IPS DF 6.9 (cell line): Measurements from ENCODE around the gene HACD2.
"Not testable (repeated sequence)": the region's sequence is repeated elsewhere in the genome, so short reads cannot be mapped to it uniquely, and the experiment has no call there.

Experiments used
- DNase-seq: peaks from one replicate; pipeline ENCODE4 v3.0.0-alpha.2; 2013; ENCODE audit warnings: low read depth, low spot score
- H3K27ac ChIP-seq: one replicate; pipeline ENCODE4 v1.5.1; 2013; ENCODE audit warnings: low read length, control low read depth
- H3K27me3 ChIP-seq: 2 replicates; pipeline ENCODE4 v1.6.1; 2013; ENCODE audit warnings: mild to moderate bottlenecking, low read length; ENCODE audit not compliant: control insufficient read depth, insufficient read depth
- H3K36me3 ChIP-seq: 2 replicates; pipeline ENCODE4 v1.6.1; 2013; ENCODE audit warnings: low read length; ENCODE audit not compliant: control insufficient read depth, insufficient read depth
- H3K4me1 ChIP-seq: 2 replicates; pipeline ENCODE4 v1.6.1; 2013; ENCODE audit warnings: low read length; ENCODE audit not compliant: control insufficient read depth, insufficient read depth
- H3K4me3 ChIP-seq: 2 replicates; pipeline ENCODE4 v1.5.1; 2013; ENCODE audit warnings: mild to moderate bottlenecking, low read length
- H3K9me3 ChIP-seq: 2 replicates; pipeline ENCODE4 v1.6.1; 2013; ENCODE audit warnings: low read length, inconsistent platforms; ENCODE audit not compliant: control insufficient read depth, insufficient read depth
- WGBS: extraction: QIAGEN DNeasy Blood & Tissue Kit; methylation state at CpG from one replicate; pipeline ENCODE4 v1.1.7; 2013; ENCODE audit warnings: mixed read lengths, missing lambda C conversion rate; ENCODE audit not compliant: insufficient read length, insufficient coverage; 5-methylcytosine and 5-hydroxymethylcytosine counted together

HACD2 gene

DNA sequence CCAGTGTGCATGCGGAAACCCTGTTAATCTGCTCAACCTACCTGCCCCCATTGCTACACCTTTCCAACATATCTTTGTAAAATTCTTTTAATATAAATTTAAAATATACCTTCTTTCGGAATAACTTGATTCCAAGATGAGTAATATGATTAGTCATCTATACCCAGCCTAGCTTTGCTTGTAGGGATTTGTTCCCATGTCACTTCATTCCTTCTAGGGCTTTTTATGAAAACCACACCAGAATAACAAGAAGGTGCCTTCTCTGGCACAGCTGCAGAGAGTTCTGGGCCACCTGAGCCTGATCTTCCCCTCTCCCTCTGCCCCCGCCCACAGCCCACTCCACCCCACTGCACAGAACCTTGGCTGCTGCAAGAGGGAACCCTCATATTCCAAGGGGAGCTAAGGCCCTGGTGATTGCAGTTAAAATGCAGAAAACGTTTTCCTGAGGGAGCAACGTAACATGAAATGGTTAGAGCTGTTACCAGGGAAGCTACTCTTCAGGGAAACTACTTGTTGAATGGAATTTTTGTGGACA lies 38.6 kb upstream of the HACD2 start:
- Histone ChIP-seq H3K4me3 (no peak overlapping the region), H3K27me3 (no peaks in the 10 kb centered on the region), H3K36me3 (0 out of 2 replicates have a peak, but pooled peaks cover 2% of the 10 kb centered on the region), H3K4me1 (peaks cover 2% of the 10 kb centered on the region; the same call in 1 of the 2 replicates), H3K9me3 (no peaks in the 10 kb centered on the region), H3K27ac (no peak overlapping the region)
- no CpG with 5 or more reads among the region's 5 CpGs for WGBS
- no peak for DNase-seq

DNA sequence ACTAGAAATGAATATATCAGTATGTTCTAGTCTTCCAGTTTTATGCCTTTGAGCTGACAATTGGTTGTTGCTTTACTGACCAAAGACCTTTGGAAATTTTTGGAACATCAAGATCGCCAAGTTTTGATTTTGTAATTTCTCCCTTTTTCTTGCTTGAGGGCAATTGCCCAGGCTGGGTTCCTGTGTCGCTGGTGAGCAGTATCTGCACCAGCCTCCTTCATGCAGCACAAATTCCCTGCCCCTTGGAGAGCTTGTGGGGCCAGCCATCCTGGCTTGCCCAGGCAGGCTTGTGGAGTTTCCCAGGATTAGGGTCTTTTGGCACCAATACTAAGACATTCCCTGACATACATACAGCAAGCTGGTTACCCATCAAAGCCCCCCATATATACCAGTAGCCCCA lies 37.9 kb upstream of the HACD2 start:
- no peak overlapping the region for H3K27ac ChIP-seq
- no peak for DNase-seq
- WGBS = no CpG with 5 or more reads among the region's 2 CpGs

DNA sequence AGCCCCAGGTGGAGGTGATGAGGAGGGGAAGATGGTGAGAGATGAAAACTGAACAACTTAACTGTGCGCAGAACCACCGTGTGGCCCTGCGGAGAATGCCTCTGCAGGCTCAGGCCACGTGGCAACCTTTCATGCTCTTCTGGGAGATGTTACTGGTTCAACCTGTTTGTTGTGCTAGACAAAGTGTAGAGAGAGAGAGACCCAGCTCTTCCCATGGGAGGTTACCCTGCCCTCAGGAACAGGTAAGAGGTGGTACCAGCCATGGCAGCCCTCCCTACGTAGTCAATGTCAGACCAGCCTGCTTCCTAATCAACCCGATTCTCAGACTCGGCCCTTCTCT lies 37.0 kb upstream of the HACD2 start:
- peaks cover 2% of the 10 kb centered on the region; the same call in 1 of the 2 replicates for H3K4me1 ChIP-seq
- WGBS = no CpG with 5 or more reads among the region's 7 CpGs
- no peak overlapping the region for H3K27ac ChIP-seq
- H3K4me3 ChIP-seq = no peak overlapping the region
- no peaks in the 10 kb centered on the region for H3K27me3 ChIP-seq
- no peaks in the 10 kb centered on the region for H3K9me3 ChIP-seq
- no peak for DNase-seq
- H3K36me3 ChIP-seq = 0 out of 2 replicates have a peak, but pooled peaks cover 2% of the 10 kb centered on the region

More for the DNA sequence above, 37.9 kb upstream of the HACD2 start:
- H3K9me3 ChIP-seq = no peaks in the 10 kb centered on the region
- no peak overlapping the region for H3K4me3 ChIP-seq
- H3K4me1 ChIP-seq = peaks cover 2% of the 10 kb centered on the region; the same call in 1 of the 2 replicates
- no peaks in the 10 kb centered on the region for H3K27me3 ChIP-seq
- 0 out of 2 replicates have a peak, but pooled peaks cover 2% of the 10 kb centered on the region for H3K36me3 ChIP-seq

DNA sequence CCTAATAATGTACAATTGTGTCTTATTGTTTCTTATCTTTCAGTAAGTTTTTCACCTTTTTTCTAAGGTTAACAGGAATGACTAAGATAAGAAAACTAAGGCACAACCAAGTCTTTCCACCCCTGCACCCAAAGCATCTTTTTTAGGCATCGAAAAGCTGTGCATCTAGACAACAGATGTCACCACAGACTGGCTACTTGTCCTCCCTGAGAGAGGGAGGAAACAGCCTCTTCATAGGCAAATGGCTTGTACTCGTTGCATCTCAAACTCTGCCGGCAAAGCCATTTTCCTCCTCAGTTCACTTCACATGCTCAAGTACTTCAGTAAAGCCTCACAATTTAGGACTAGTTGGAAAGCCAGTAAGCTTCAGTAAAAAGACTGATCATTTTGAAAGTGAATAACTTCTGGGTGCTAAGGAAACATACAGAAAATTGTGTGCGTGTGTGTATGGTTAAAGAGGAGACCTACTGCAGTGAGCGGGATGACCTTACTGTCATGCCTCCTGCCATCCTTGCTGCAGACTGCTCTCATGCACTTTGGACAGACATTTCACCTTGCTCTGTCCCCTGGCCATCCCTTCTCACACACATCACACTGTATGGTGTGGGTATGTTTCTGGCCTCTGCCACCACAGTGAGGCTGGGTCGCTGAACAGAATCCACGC lies 36.5 kb upstream of the HACD2 start:
- peaks cover 2% of the 10 kb centered on the region; the same call in 1 of the 2 replicates for H3K4me1 ChIP-seq
- no peak for DNase-seq
- H3K27ac ChIP-seq = no peak overlapping the region
- H3K27me3 ChIP-seq = no peaks in the 10 kb centered on the region
- no peak overlapping the region for H3K4me3 ChIP-seq
- H3K36me3 ChIP-seq = 0 out of 2 replicates have a peak, but pooled peaks cover 2% of the 10 kb centered on the region
- H3K9me3 ChIP-seq = no peaks in the 10 kb centered on the region
- WGBS = no CpG with 5 or more reads among the region's 7 CpGs

DNA sequence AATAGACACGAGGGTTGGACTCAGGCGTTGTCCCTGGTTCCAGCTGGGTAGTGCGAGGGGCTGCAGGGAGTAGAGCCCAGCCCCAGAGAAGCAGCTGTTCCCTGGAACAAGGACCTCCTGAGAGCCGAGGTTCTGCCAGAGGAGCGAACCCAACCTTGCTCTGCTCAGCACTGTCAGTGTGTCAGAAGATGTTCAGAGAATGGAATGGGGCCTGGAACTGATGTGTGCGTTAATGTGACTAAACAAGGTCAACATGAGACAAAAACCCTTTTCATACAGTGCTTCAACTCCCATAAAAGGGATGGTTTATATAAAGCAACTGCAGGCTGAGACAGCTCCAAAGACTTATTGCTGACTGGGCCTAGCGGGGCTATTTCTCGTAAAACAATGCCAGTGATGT lies 35.5 kb upstream of the HACD2 start:
- Histone ChIP-seq H3K4me1 (peaks cover 2% of the 10 kb centered on the region; the same call in 1 of the 2 replicates), H3K27me3 (no peaks in the 10 kb centered on the region), H3K36me3 (0 out of 2 replicates have a peak, but pooled peaks cover 2% of the 10 kb centered on the region), H3K9me3 (no peaks in the 10 kb centered on the region), H3K4me3 (no peak overlapping the region), H3K27ac (no peak overlapping the region)
- no CpG with 5 or more reads among the region's 8 CpGs for WGBS
- DNase-seq = no peak

DNA sequence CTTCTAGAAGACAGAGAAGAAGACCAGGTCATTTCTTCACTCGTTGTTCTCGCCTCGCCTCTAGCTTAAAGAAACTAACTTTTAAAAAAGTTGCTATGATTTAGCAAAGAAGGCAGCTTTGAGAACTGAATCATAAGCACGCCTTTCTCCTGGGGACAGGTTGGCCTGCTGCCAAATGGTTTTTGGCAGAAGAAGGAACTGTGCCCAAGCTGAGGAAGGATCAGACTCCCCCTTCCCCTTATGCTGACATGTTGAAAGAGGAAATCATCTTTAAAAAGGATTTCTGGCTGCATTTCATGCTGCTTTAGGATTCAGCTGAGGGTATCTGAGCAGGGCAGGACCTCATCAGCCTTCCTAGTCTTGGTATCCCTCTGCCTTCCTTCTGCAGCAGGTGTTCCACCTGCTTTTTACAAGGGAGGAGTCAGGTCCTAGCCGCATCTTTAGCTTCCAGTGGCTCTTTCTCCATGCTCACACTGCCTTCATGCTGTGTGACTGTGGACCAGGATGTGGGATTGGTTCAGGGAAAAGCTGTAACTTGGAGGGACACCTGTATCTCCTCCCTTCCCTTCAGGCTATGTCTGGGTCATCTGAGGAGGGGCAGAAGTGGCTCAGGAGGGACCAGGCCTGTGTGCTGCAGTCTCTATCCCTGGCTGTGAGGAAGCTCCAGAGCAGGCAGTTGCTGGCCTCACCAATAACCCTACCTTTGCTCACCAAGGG lies 34.1 kb upstream of the HACD2 start:
- Histone ChIP-seq H3K27ac (no peak overlapping the region), H3K27me3 (no peaks in the 10 kb centered on the region), H3K4me3 (no peak overlapping the region), H3K9me3 (no peaks in the 10 kb centered on the region), H3K4me1 (peaks cover 2% of the 10 kb centered on the region; the same call in 1 of the 2 replicates), H3K36me3 (0 out of 2 replicates have a peak, but pooled peaks cover 2% of the 10 kb centered on the region)
- WGBS = no CpG with 5 or more reads among the region's 5 CpGs
- DNase-seq = no peak

DNA sequence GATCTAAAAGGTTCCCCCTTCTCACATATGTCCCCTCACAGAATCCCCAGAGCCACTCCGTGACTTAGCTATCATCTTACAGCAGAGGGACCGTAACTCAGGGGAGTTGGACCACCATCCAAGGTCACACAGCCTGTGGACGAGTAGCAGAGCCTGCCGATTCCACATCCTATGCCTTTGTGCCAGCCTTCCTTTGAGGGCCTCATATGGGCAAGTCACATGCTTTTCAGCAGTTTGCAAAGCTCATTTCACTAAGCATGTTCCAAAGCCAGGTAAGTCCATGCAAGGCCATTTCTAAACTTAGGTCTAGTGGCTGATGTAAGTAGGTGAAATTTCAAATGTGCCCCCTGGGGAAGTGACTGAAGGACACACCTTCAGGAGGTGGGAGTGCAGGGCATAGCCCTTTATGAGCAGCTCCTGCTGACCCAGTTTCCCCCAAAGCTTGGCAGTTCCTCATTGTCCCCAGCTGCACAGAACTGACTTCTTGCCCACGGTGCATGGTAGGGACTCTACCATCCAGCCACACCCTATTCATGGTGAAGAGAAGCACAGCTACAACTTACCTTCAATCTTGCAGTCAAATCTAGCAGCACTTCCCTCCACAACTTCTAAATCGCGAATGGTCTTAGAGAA lies 33.3 kb upstream of the HACD2 start:
- Histone ChIP-seq H3K27me3 (no peaks in the 10 kb centered on the region), H3K4me1 (peaks cover 2% of the 10 kb centered on the region; the same call in 1 of the 2 replicates), H3K36me3 (0 out of 2 replicates have a peak, but pooled peaks cover 2% of the 10 kb centered on the region), H3K9me3 (no peaks in the 10 kb centered on the region), H3K27ac (no peak overlapping the region), H3K4me3 (no peak overlapping the region)
- no peak for DNase-seq
- WGBS = no CpG with 5 or more reads among the region's 7 CpGs

DNA sequence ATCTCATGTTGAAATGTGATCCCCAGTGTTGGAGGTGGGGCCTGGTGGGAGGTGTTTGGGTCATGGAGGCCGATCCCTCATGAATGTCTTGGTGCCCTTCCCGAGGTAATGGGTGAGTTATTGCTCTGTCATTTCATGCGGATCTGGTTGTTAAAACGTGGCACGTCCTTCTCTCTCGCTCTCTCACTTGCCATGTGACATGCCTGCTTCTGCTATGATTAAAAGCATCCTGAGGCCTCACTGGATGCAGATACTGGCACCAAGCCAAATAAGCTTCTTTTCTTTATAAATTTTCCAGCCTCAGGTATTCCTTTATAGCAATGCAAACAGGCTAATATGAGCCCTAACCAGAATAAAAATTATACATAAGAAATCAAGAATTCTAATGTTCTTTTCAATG lies 31.7 kb upstream of the HACD2 start:
- no peak overlapping the region for H3K4me3 ChIP-seq
- H3K27me3 ChIP-seq = no peaks in the 10 kb centered on the region
- no peaks in the 10 kb centered on the region for H3K9me3 ChIP-seq
- no peak for DNase-seq
- no CpG with 5 or more reads among the region's 6 CpGs for WGBS
- peaks cover under 1% of the 10 kb centered on the region; the same call in 1 of the 2 replicates for H3K4me1 ChIP-seq
- 0 out of 2 replicates have a peak, but pooled peaks cover 2% of the 10 kb centered on the region for H3K36me3 ChIP-seq
- no peak overlapping the region for H3K27ac ChIP-seq

DNA sequence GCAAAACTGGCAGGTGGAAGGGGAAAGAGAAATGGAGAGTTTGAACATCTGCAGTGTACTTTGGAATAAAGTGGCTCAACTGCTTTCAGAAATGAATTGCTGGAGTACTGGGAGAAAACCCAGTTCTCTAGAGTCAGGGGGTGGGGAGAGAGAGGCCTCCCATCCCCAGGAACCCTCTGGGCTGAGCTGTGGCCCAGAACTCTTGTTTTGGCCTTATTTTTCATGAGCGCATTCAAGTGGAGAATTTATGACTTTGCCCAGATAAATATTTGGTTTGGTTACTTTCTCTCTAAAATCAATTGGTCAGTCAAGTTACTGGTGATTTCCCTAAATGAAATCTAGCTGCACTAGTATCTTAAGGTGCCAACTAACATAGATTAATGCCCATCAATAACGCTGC lies 28.7 kb upstream of the HACD2 start:
- H3K4me3 ChIP-seq = no peak overlapping the region
- H3K27me3 ChIP-seq = no peaks in the 10 kb centered on the region; the same call in 1 of the 2 replicates
- no peaks in the 10 kb centered on the region for H3K9me3 ChIP-seq
- no peak overlapping the region for H3K27ac ChIP-seq
- H3K36me3 ChIP-seq = no peaks in the 10 kb centered on the region
- DNase-seq = no peak
- H3K4me1 ChIP-seq = no peaks in the 10 kb centered on the region
- no CpG with 5 or more reads among the region's 2 CpGs for WGBS

DNA sequence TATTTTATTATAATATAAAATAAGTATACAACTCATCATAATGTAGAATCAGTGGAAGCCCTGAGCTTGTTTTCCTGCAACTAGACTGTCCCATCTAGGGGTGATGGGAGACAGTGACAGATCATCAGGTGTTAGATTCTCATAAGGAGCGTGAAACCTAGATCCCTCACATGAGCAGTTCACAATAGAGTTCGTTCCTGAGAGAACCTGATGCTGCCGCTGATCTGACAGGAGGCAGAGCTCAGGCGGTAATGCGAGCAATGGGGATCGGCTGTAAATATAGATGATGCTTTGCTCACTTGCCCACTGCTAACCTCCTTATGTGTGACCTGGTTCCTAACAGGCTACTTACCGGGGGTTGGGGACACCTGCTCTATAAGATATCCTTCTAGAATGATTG lies 26.8 kb upstream of the HACD2 start:
- no CpG with 5 or more reads among the region's 7 CpGs for WGBS
- H3K36me3 ChIP-seq, H3K9me3 ChIP-seq, H3K4me1 ChIP-seq, H3K27me3 ChIP-seq, H3K4me3 ChIP-seq, H3K27ac ChIP-seq, DNase-seq: not testable (repeated sequence)
